ENCODE measurements around the gene ST3GAL3. TPM values are rescaled to one million over a fixed set of nuclear protein-coding genes. Genes with fewer than 3 reads are reported as not detected.

The ST3GAL3 gene
- polyA plus RNA-seq, 1 of the 3 experiments (the other 2 are of a cell fraction) = 20.6 TPM

DNA sequence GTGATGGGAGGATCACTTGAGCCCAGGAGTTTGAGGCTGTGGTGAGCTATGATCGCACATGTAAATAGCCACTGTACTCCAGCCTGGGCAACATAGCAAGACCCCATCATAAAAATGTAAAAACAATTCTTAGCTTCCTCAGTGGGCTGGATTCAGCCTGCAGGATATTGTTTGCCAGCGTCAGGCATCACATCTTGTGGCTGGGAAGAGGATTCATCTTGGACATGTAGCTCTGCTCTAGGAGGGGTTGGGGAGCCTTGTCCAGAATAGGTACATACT is 19.3 kb upstream of the ST3GAL3 start (continued):
- TF ChIP-seq, protein P1, sequence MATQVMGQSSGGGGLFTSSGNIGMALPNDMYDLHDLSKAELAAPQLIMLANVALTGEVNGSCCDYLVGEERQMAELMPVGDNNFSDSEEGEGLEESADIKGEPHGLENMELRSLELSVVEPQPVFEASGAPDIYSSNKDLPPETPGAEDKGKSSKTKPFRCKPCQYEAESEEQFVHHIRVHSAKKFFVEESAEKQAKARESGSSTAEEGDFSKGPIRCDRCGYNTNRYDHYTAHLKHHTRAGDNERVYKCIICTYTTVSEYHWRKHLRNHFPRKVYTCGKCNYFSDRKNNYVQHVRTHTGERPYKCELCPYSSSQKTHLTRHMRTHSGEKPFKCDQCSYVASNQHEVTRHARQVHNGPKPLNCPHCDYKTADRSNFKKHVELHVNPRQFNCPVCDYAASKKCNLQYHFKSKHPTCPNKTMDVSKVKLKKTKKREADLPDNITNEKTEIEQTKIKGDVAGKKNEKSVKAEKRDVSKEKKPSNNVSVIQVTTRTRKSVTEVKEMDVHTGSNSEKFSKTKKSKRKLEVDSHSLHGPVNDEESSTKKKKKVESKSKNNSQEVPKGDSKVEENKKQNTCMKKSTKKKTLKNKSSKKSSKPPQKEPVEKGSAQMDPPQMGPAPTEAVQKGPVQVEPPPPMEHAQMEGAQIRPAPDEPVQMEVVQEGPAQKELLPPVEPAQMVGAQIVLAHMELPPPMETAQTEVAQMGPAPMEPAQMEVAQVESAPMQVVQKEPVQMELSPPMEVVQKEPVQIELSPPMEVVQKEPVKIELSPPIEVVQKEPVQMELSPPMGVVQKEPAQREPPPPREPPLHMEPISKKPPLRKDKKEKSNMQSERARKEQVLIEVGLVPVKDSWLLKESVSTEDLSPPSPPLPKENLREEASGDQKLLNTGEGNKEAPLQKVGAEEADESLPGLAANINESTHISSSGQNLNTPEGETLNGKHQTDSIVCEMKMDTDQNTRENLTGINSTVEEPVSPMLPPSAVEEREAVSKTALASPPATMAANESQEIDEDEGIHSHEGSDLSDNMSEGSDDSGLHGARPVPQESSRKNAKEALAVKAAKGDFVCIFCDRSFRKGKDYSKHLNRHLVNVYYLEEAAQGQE (IDR thresholded peaks at IDR 0.05; ENCODE audit: low read depth, low read length) = no peak

DNA sequence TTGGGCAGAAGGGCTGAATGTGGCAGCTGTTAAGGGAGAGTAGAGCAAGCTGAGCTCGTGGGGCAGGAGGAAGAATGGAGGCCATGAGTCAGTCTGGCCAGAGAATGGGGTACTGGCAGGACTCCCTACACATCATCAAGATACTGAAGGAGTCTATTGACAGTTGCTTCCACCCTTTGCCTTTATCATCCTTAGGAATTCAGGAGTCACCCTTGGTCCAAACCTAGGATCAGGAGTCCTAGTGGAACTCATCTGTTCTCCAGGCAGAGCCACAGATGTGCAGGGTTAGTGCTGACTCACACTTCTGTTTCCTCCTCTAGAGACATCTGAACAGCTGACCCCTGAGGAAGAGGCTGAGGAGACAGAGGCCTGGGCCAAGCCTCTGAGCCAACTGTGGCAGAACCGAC is 18.7 kb upstream of the ST3GAL3 start:
- no peaks in the 10 kb centered on the region for H3K9me2 ChIP-seq
- no peak overlapping the region for H2AFZ ChIP-seq (ENCODE audit: low read depth)
- peaks cover 71 to 82% of the 10 kb centered on the region in 2 experiments for H3K36me3 ChIP-seq (replicated peaks in 1 of 2; ENCODE audit: control insufficient read depth in 1 of 2, insufficient read depth in 2 of 2, low read length in 1 of 2)
- H3K79me2 ChIP-seq (ENCODE audit: insufficient read depth) = no peaks in the 10 kb centered on the region
- 50% methylated on average over 2 of the region's 2 CpGs for WGBS (ENCODE audit: low lambda C conversion rate)
- no peaks in the 10 kb centered on the region for H3K4me1 ChIP-seq (ENCODE audit: control insufficient read depth in 1 of 2, insufficient read depth in 2 of 2, low read depth in 1 of 2, low read length in 1 of 2)
- H3K9me3 ChIP-seq = no peaks in the 10 kb centered on the region
- no peak overlapping the region for H3K9ac ChIP-seq
- peaks cover 19% of the 10 kb centered on the region for H4K20me1 ChIP-seq (ENCODE audit: insufficient read depth)
- H3F3A ChIP-seq (replicated peaks; ENCODE audit: insufficient read depth) = peaks cover 9% of the 10 kb centered on the region
- peak overlapping the region in 1 of 2 experiments; percentile 42; a peak in 1 of 4 replicates for H3K27ac ChIP-seq (ENCODE audit: low read depth in 2 of 2, low read length in 1 of 2)
- DNase-seq = no peak
- TF ChIP-seq SMC3 (IDR thresholded peaks at IDR 0.05; ENCODE audit: low read depth, low read length) = no peak
- no peak for TF ChIP-seq ELF1 (IDR thresholded peaks at IDR 0.05)
- TF ChIP-seq, protein P1 (IDR thresholded peaks at IDR 0.05; ENCODE audit: low read depth, low read length) = no peak
- TF ChIP-seq EZH2phosphoT487 (IDR thresholded peaks at IDR 0.05; ENCODE audit: borderline replicate concordance, low read depth) = no peak
- TF ChIP-seq, protein P2, sequence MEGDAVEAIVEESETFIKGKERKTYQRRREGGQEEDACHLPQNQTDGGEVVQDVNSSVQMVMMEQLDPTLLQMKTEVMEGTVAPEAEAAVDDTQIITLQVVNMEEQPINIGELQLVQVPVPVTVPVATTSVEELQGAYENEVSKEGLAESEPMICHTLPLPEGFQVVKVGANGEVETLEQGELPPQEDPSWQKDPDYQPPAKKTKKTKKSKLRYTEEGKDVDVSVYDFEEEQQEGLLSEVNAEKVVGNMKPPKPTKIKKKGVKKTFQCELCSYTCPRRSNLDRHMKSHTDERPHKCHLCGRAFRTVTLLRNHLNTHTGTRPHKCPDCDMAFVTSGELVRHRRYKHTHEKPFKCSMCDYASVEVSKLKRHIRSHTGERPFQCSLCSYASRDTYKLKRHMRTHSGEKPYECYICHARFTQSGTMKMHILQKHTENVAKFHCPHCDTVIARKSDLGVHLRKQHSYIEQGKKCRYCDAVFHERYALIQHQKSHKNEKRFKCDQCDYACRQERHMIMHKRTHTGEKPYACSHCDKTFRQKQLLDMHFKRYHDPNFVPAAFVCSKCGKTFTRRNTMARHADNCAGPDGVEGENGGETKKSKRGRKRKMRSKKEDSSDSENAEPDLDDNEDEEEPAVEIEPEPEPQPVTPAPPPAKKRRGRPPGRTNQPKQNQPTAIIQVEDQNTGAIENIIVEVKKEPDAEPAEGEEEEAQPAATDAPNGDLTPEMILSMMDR (IDR thresholded peaks at IDR 0.05) = no peak
- TF ChIP-seq TCF12 (IDR thresholded peaks at IDR 0.05) = peak; percentile 83
- TF ChIP-seq MXI1 (IDR thresholded peaks at IDR 0.05; ENCODE audit: low read depth, low read length) = no peak
- 0 out of 2 replicates have a peak, but pooled peaks have one; percentile 20 for TF ChIP-seq JUND (IDR thresholded peaks at IDR 0.05)
- TF ChIP-seq RFX5 (IDR thresholded peaks at IDR 0.05; ENCODE audit: low read length) = no peak
- TF ChIP-seq YY1 (IDR thresholded peaks at IDR 0.05; ENCODE audit: low read depth) = no peak
- TF ChIP-seq RCOR1 (IDR thresholded peaks at IDR 0.05; ENCODE audit: low read length) = no peak
- no peak overlapping the region for H3K4me3 ChIP-seq (ENCODE audit: low read depth in 2 of 2, low read length in 1 of 2)
- no peaks in the 10 kb centered on the region for H3K27me3 ChIP-seq (ENCODE audit: insufficient read depth)
- no peak overlapping the region for H3K4me2 ChIP-seq
- POLR2A ChIA-PET = interaction anchor here (1.8 kb wide), 1 partner anchor 39 kb away, joined by 5 read pairs; the partner anchor contains the start of gene KDM4A
- CTCF ChIA-PET = no interaction called here

Measured in SK-N-SH (cell line).